Liver (tissue), 3 donors: ENCODE measurements around the gene WDR82.

Source experiments
- EGR1 ChIP-seq, 2 donors: IDR thresholded peaks; 2 replicates each; pipeline ENCODE4 v1.6.1; 2016 to 2018; ENCODE audit warnings: antibody characterized with exemption in 2 of 2, low read depth in 2 of 2
- FOXA1 ChIP-seq: IDR thresholded peaks from 2 replicates; pipeline ENCODE4 v1.6.1; 2016; ENCODE audit warnings: antibody characterized with exemption
- GABPA ChIP-seq, 2 donors: IDR thresholded peaks in 1 of 2; conservative IDR thresholded peaks in 1 of 2; 2 replicates each; pipeline ENCODE4 v1.6.1; 2016; ENCODE audit warnings: antibody characterized with exemption in 2 of 2, mild to moderate bottlenecking in 1 of 2, moderate library complexity in 1 of 2
- SP1 ChIP-seq: IDR thresholded peaks from 2 replicates; pipeline ENCODE4 v1.6.1; 2018; ENCODE audit warnings: antibody characterized with exemption, mild to moderate bottlenecking
- TAF1 ChIP-seq: conservative IDR thresholded peaks from 2 replicates; pipeline ENCODE4 v1.6.1; 2016; ENCODE audit warnings: antibody characterized with exemption, mild to moderate bottlenecking
- TF ChIP-seq, protein P1 (sequence below): fragments of 150-350 bp; IDR thresholded peaks from 2 replicates; pipeline ENCODE4 v1.5.1; 2017; ENCODE audit warnings: improper control_type of control experiment, low read depth, low read length; ENCODE audit not compliant: missing input control
- donor health status: healthy.
- donor health status: healthy.

DNA sequence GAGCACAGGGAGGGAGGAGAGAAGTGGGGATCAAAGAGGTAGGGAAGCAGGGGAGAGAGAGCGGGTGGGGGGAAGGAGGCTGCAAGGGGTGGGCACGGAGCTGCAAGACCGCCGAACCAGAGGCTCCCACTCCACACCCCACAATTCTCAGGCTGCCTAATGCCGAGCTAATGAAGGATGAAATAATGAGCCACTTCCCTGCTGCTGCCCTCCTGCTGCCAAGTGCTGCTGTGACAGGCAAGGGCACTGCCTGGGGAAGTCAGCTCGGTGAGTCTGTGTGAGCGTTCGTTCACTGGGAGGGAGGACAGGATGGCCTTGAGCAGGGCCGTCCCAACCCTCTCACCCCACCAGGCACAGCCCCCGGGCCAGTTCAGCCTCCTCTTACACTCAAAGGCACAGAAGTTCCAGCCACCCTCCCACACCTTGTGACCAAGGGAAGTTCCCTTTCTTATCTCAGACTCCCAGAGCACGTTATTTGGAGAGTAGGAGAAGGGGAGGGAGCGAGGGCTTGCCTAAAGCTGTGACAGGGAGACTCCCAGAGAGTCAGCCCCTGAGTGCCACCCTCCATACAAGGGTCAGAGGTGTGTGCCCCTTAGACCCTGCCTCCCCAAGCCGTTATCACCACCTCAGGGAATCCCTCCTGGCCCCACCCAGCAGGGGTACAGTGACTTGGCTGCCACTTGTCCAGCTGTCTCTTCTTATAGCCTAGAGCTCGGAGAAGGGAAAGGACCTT lies 21.6 kb upstream of the WDR82 start:
- TF ChIP-seq EGR1 (IDR thresholded peaks at IDR 0.05; ENCODE audit: low read depth in 2 of 2) (no peak), TAF1 (no peak), FOXA1 (no peak), SP1 (no peak), GABPA (IDR thresholded peaks at IDR 0.05 in 1 of 2, conservative IDR thresholded peaks at IDR 0.05 in 1 of 2) (no peak)
- TF ChIP-seq, protein P1, sequence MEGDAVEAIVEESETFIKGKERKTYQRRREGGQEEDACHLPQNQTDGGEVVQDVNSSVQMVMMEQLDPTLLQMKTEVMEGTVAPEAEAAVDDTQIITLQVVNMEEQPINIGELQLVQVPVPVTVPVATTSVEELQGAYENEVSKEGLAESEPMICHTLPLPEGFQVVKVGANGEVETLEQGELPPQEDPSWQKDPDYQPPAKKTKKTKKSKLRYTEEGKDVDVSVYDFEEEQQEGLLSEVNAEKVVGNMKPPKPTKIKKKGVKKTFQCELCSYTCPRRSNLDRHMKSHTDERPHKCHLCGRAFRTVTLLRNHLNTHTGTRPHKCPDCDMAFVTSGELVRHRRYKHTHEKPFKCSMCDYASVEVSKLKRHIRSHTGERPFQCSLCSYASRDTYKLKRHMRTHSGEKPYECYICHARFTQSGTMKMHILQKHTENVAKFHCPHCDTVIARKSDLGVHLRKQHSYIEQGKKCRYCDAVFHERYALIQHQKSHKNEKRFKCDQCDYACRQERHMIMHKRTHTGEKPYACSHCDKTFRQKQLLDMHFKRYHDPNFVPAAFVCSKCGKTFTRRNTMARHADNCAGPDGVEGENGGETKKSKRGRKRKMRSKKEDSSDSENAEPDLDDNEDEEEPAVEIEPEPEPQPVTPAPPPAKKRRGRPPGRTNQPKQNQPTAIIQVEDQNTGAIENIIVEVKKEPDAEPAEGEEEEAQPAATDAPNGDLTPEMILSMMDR: peak; percentile 17
